Heart right ventricle (tissue), 16 donors: ENCODE results near the gene MAPK10. TPM values are rescaled to one million over a fixed set of nuclear protein-coding genes. Genes with fewer than 3 reads are reported as not detected.

Experiments used
- ATAC-seq, 8 donors: fragments of 200-7000 bp; cut with Tn5 transposase; one replicate each; pipeline ENCODE4 v1.9.1; 2020; ENCODE audit warnings: mild to moderate bottlenecking in 8 of 8, moderate library complexity in 8 of 8, moderate number of reproducible peaks in 1 of 8
- DNase-seq, 2 donors: peaks; one replicate each; pipeline ENCODE4 v3.0.0-alpha.2; 2020
- H3K27ac ChIP-seq, 10 donors: fragments of 200-600 bp; sonication (generic) in 2 of 10; one replicate each; pipeline versions ENCODE4 v1.5.0 to v1.8.0; 2020 to 2022; ENCODE audit warnings: mild to moderate bottlenecking in 3 of 10
- H3K27me3 ChIP-seq, 7 donors: fragments of 200-600 bp; one replicate each; pipeline ENCODE4 v1.8.0; 2021 to 2022; ENCODE audit warnings: mild to moderate bottlenecking in 2 of 7
- H3K36me3 ChIP-seq, 9 donors: fragments of 200-600 bp; sonication (generic) in 1 of 9; one replicate each; pipeline versions ENCODE4 v1.5.0 to v1.8.0; 2020 to 2022; ENCODE audit warnings: mild to moderate bottlenecking in 2 of 9
- H3K4me1 ChIP-seq, 9 donors: fragments of 200-600 bp; sonication (generic) in 1 of 9; one replicate each; pipeline versions ENCODE4 v1.5.0 to v1.8.0; 2020 to 2022; ENCODE audit warnings: mild to moderate bottlenecking in 4 of 9
- H3K4me3 ChIP-seq, 10 donors: fragments of 200-600 bp; sonication (generic) in 2 of 10; one replicate each; pipeline versions ENCODE4 v1.5.0 to v1.8.0; 2020 to 2022; ENCODE audit warnings: mild to moderate bottlenecking in 7 of 10, moderate library complexity in 2 of 10
- H3K9me3 ChIP-seq, 11 donors: fragments of 200-600 bp in 10 of 11; sonication (generic) in 2 of 11; one replicate each; pipeline versions ENCODE4 v1.5.0 to v1.8.0; 2013 to 2022; ENCODE audit warnings: mild to moderate bottlenecking in 2 of 11, control low read depth in 1 of 11, moderate library complexity in 1 of 11
- CTCF ChIP-seq, 9 donors: fragments of 200-600 bp; sonication (generic) in 2 of 9; IDR thresholded peaks; one replicate each; pipeline versions ENCODE4 v1.5.0 to v1.8.0; 2021 to 2022; ENCODE audit warnings: antibody characterized with exemption in 9 of 9, mild to moderate bottlenecking in 5 of 9, moderate library complexity in 1 of 9
- WGBS, 2 donors: extraction: QIAGEN DNeasy Blood & Tissue Kit; methylation state at CpG; one replicate each; pipeline ENCODE4 v1.1.7; 2013; ENCODE audit warnings: inconsistent platforms in 1 of 2; 5-methylcytosine and 5-hydroxymethylcytosine counted together
- intact Hi-C, 10 donors: fragments of 100-400 bp; cut with DNase I; formaldehyde crosslinking; loops; one replicate each; pipeline versions ENCODE4 v1.11.1 to v1.14.2; 2022
- long read RNA-seq, 3 donors: library from polyadenylated mRNA; unstranded; transcript quantifications; one replicate each; pipeline ENCODE4 v2.0.0, GENCODE V29; 2020 to 2021
- polyA plus RNA-seq, 2 donors: library from polyadenylated mRNA; stranded (reverse); fragments of 200-250 nt; gene quantifications; one replicate each; pipeline ENCODE4 v1.2.3, GENCODE V29; 2013
- total RNA-seq, 10 donors: library from RNA; stranded (reverse); fragmentation: NEBNext Ultra II Directional in 3 of 10; extraction: Animal tissue kit (Norgen Biotek cat#: 25700) in 3 of 10; gene quantifications; one replicate each; pipeline versions ENCODE4 v1.2.1 to v1.2.4, GENCODE V29; 2021 to 2023
- donor health status: Arrhythmogenic right ventricular cardiomyopathy.
- donor health status: ischemic (EF 13 %, LVEDD 7.1; RV severe dilation, severe dysfunction).
- donor health status: healthy with polysubstance abuse.
- donor health status: DM: no; HTN: yes; CAD: no.
- donor health status: DM: no; HTN: no; CAD: no.
- donor health status: ischemic (EF 25% LVEDD 6.9; RV normal size, moderate dysfunction).
- donor health status: ischemic (EF 25% LVEDD 5.7; RV mildly dilated, moderate dysfunction).
- donor health status: healthy.
- donor health status: DM: yes; HTN: yes; CAD: no.
- donor health status: Ischemic cardiomyopathy.
- donor health status: ischemic (EF 35%, LVEDD 5.7; RV mildly dilated, moderate dysfunction).
- donor health status: nonischemic (EF 11% LVEDD 7.7; RV severe dilation, severe dysfunction).
- donor health status: DM: yes; HTN: yes; CAD: no.
- donor health status: PGD.
- donor health status: ischemic (EF 29% LVEDD 5.4; RV normal size, mild dysfunction).
- donor health status: nonischemic (EF 23%, LVEDD 6.1; RV moderate dilation, normal function).

Gene MAPK10
- 1 to 10 TPM; 1.8 to 5.9 (median 2.6) TPM for total RNA-seq
- 1 to 10 TPM in 1 of 2 donors, under 1 TPM in 1; 0.94 to 3.8 TPM for polyA plus RNA-seq
- long read RNA-seq, donor 1, full-length matches to known transcripts = 1 of 3 reads
- long read RNA-seq, donor 1, partial matches to known transcripts = 0 of 3 reads
- long read RNA-seq, donor 1, other reads (novel, unspliced or antisense) = 2 of 3 reads
- long read RNA-seq, donor 2, partial matches to known transcripts = 0 of 3 reads
- long read RNA-seq, donor 2, other reads (novel, unspliced or antisense) = 2 of 3 reads
- long read RNA-seq, donor 3, full-length matches to known transcripts = 1 of 6 reads
- long read RNA-seq, donor 3, partial matches to known transcripts = 2 of 6 reads
- long read RNA-seq, donor 3, other reads (novel, unspliced or antisense) = 3 of 6 reads

GRCh38 chr4:86359944-86360478 lies at the start of gene MAPK10:
Gene MAPK10, minus strand, starts transcription at chr4:86360053.
- WGBS, 2 donors = 13 to 18% methylated on average over 12 of the region's 12 CpGs
- peak; percentile 33 to 67 for DNase-seq
- Histone ChIP-seq H3K4me3 (peak within 1 kb of the TSS in 7 of 10 donors; percentile 1 to 40 (median 34)), H3K27ac (peak within 1 kb of the TSS in 2 of 10 donors; percentile 12 to 67), H3K9me3 (no peaks in the 10 kb centered on the region), H3K27me3 (no peaks in the 10 kb centered on the region), H3K4me1 (peaks cover 0 to 20% (median 3%) of the 10 kb centered on the region in 9 donors), H3K36me3 (no peaks in the 10 kb centered on the region)
- no peak for TF ChIP-seq CTCF (IDR thresholded peaks at IDR 0.05)
- ATAC-seq = peak; percentile 86 to 98 (median 92)
- intact Hi-C loops = no loop called here

- ATAC-seq (no peak), DNase-seq (no peak)
- Histone ChIP-seq H3K36me3 (no peaks in the 10 kb centered on the region), H3K27me3 (no peaks in the 10 kb centered on the region), H3K4me3 (no peak overlapping the region), H3K4me1 (no peaks in the 10 kb centered on the region), H3K9me3 (peaks cover 0 to 8% (median 0%) of the 10 kb centered on the region in 11 donors), H3K27ac (no peak overlapping the region)
- TF ChIP-seq CTCF (IDR thresholded peaks at IDR 0.05) = no peak
- WGBS, 2 donors = 47 to 48% methylated on average over 6 of the region's 6 CpGs
- intact Hi-C loops = no loop called here
These were observed 43.7 kb upstream of the MAPK10 start for GRCh38 chr4:86403575-86403974.

GRCh38 chr4:86401826-86402225 lies 42.0 kb upstream of the MAPK10 start:
- H3K27ac ChIP-seq = no peak overlapping the region
- H3K4me1 ChIP-seq = no peaks in the 10 kb centered on the region
- ATAC-seq (no peak), DNase-seq (no peak)
- no peak overlapping the region for H3K4me3 ChIP-seq
- H3K36me3 ChIP-seq = no peaks in the 10 kb centered on the region
- no peak for TF ChIP-seq CTCF (IDR thresholded peaks at IDR 0.05)
- intact Hi-C loops = no loop called here
- peaks cover 0 to 2% (median 0%) of the 10 kb centered on the region in 11 donors for H3K9me3 ChIP-seq
- H3K27me3 ChIP-seq = no peaks in the 10 kb centered on the region
- WGBS, 2 donors = 84 to 85% methylated on average over 2 of the region's 2 CpGs

- intact Hi-C loops = no loop called here
- Histone ChIP-seq H3K4me1 (no peaks in the 10 kb centered on the region), H3K4me3 (no peak overlapping the region), H3K36me3 (no peaks in the 10 kb centered on the region), H3K9me3 (peaks cover 0 to 2% (median 0%) of the 10 kb centered on the region in 11 donors), H3K27ac (no peak overlapping the region), H3K27me3 (no peaks in the 10 kb centered on the region)
- no peak for TF ChIP-seq CTCF (IDR thresholded peaks at IDR 0.05)
- WGBS, 2 donors = 72 to 75% methylated on average over 4 of the region's 4 CpGs
- ATAC-seq = no peak
- DNase-seq = no peak
These were observed 40.4 kb upstream of the MAPK10 start for GRCh38 chr4:86400216-86400615.
